ENCODE measurements around the gene MUC20. TPM values are rescaled to one million over a fixed set of nuclear protein-coding genes. Genes with fewer than 3 reads are reported as not detected.
"Not testable (repeated sequence)": the region's sequence is repeated elsewhere in the genome, so short reads cannot be mapped to it uniquely, and the experiment has no call there.

Gene MUC20
- total RNA-seq, 1 donor = 0.36 TPM

- Histone ChIP-seq H3K27ac (ENCODE audit: low read depth, low read length) (no peak overlapping the region), H3K9me3 (ENCODE audit: low read depth, low read length) (no peaks in the 10 kb centered on the region), H3K4me1 (ENCODE audit: insufficient read depth, low read length) (no peaks in the 10 kb centered on the region), H3K4me3 (ENCODE audit: insufficient read depth, low read length) (no peak overlapping the region), H4K20me1 (ENCODE audit: insufficient read depth, low read length) (no peaks in the 10 kb centered on the region), H3K36me3 (ENCODE audit: insufficient read depth, low read length) (no peaks in the 10 kb centered on the region), H3K27me3 (ENCODE audit: insufficient read depth, low read length) (no peaks in the 10 kb centered on the region), H3K79me2 (ENCODE audit: insufficient read depth, low read length) (no peaks in the 10 kb centered on the region), H2AFZ (ENCODE audit: low read length) (no peak overlapping the region), H3K4me2 (ENCODE audit: insufficient read depth, low read length) (no peak overlapping the region)
- no peak for TF ChIP-seq CTCF (IDR thresholded peaks at IDR 0.05; ENCODE audit: extremely low read depth, low read depth, low read length)
- no peak for DNase-seq (ENCODE audit: insufficient read length, low spot score, missing footprints)
Measured at GRCh38 chr3:195727606-195728195, 6.9 kb downstream of the MUC20 start.

GRCh38 chr3:195728789-195729188, 8.0 kb downstream of the MUC20 start:
- not testable (repeated sequence) for H3K4me2 ChIP-seq (ENCODE audit: insufficient read depth, low read length)

GRCh38 chr3:195729476-195730251, 8.9 kb downstream of the MUC20 start:
- H2AFZ ChIP-seq (ENCODE audit: low read length) = no peak overlapping the region
- no peaks in the 10 kb centered on the region for H3K36me3 ChIP-seq (ENCODE audit: insufficient read depth, low read length)
- no peak for TF ChIP-seq CTCF (IDR thresholded peaks at IDR 0.05; ENCODE audit: extremely low read depth, low read depth, low read length)
- H3K4me3 ChIP-seq (ENCODE audit: insufficient read depth, low read length) = no peak overlapping the region
- no peaks in the 10 kb centered on the region for H3K79me2 ChIP-seq (ENCODE audit: insufficient read depth, low read length)
- H4K20me1 ChIP-seq (ENCODE audit: insufficient read depth, low read length) = no peaks in the 10 kb centered on the region
- H3K9me3 ChIP-seq (ENCODE audit: low read depth, low read length) = no peaks in the 10 kb centered on the region
- no peaks in the 10 kb centered on the region for H3K4me1 ChIP-seq (ENCODE audit: insufficient read depth, low read length)
- H3K27me3 ChIP-seq (ENCODE audit: insufficient read depth, low read length) = no peaks in the 10 kb centered on the region
- H3K4me2 ChIP-seq (ENCODE audit: insufficient read depth, low read length) = no peak overlapping the region
- no peak for DNase-seq (ENCODE audit: insufficient read length, low spot score, missing footprints)
- no peak overlapping the region for H3K27ac ChIP-seq (ENCODE audit: low read depth, low read length)

More at GRCh38 chr3:195728789-195729188, 8.0 kb downstream of the MUC20 start:
- H4K20me1 ChIP-seq (ENCODE audit: insufficient read depth, low read length); H3K4me3 ChIP-seq (ENCODE audit: insufficient read depth, low read length); H3K9me3 ChIP-seq (ENCODE audit: low read depth, low read length); H3K27ac ChIP-seq (ENCODE audit: low read depth, low read length); H3K4me1 ChIP-seq (ENCODE audit: insufficient read depth, low read length); H2AFZ ChIP-seq (ENCODE audit: low read length); DNase-seq (ENCODE audit: insufficient read length, low spot score, missing footprints); H3K27me3 ChIP-seq (ENCODE audit: insufficient read depth, low read length); H3K79me2 ChIP-seq (ENCODE audit: insufficient read depth, low read length); H3K36me3 ChIP-seq (ENCODE audit: insufficient read depth, low read length): not testable (repeated sequence)

GRCh38 chr3:195731356-195731905, 10.7 kb downstream of the MUC20 start:
- no peaks in the 10 kb centered on the region for H4K20me1 ChIP-seq (ENCODE audit: insufficient read depth, low read length)
- H3K36me3 ChIP-seq (ENCODE audit: insufficient read depth, low read length) = no peaks in the 10 kb centered on the region
- DNase-seq (ENCODE audit: insufficient read length, low spot score, missing footprints) = no peak
- no peaks in the 10 kb centered on the region for H3K9me3 ChIP-seq (ENCODE audit: low read depth, low read length)
- no peak overlapping the region for H3K4me3 ChIP-seq (ENCODE audit: insufficient read depth, low read length)
- H3K79me2 ChIP-seq (ENCODE audit: insufficient read depth, low read length) = no peaks in the 10 kb centered on the region
- no peak overlapping the region for H3K27ac ChIP-seq (ENCODE audit: low read depth, low read length)
- H3K27me3 ChIP-seq (ENCODE audit: insufficient read depth, low read length) = peaks cover 7% of the 10 kb centered on the region
- H2AFZ ChIP-seq (ENCODE audit: low read length) = no peak overlapping the region
- no peaks in the 10 kb centered on the region for H3K4me1 ChIP-seq (ENCODE audit: insufficient read depth, low read length)
- TF ChIP-seq CTCF (IDR thresholded peaks at IDR 0.05; ENCODE audit: extremely low read depth, low read depth, low read length) = no peak
- H3K4me2 ChIP-seq (ENCODE audit: insufficient read depth, low read length) = no peak overlapping the region
